ENCODE data around the gene DIMT1.

DNA sequence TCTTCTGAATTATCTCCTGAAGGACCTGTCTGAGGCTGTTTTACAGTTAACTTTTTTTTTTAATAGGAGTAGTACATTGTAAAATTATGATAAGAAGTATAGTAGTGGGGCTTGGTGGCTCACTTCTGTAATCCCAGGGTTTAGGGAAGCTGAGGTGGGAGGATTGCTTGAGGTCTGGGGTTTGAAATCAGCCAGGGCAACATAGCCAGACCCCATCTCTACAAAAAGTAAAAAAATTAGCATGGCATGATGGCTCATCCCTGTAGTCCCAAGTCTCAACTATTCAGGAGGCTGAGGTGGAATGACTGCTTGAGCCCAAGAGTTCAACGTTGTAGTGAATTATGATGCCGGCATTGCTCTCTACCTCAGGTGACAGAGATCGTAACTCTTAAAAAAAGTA is 15.9 kb upstream of the DIMT1 start:
- no peak for TF ChIP-seq CTCF (IDR thresholded peaks at IDR 0.05 in 4 of 5, conservative IDR thresholded peaks at IDR 0.05 in 1 of 5)
- no peak for TF ChIP-seq POLR2A (IDR thresholded peaks at IDR 0.05)

All from gastrocnemius medialis (tissue), 4 donors.